NCI-H1694 (cell line): ENCODE results near the gene CD8B.
"Not testable (repeated sequence)": the region's sequence is repeated elsewhere in the genome, so short reads cannot be mapped to it uniquely, and the experiment has no call there.

Experiments used
- DNase-seq: peaks from one replicate; lab custom pipeline; 2025; lab: John Stamatoyannopoulos, UW

The CD8B gene

DNA sequence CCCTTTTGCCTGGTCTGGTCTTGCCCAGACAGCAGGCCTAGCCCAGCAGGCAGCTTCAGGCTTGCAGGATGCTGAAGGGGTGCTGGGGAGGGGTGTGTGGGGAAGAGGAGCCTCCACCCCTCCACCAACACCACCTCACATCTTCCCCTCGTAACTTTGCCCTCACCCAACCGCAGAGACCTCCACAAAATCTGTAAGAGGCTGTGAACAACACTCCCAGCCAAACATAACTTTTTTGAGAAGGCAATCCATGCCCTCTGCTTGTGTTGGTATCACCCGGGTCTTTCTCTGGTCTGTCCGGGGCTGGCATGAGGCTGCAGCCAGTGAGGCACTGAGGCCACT, 26.2 kb downstream of the CD8B start:
- not testable (repeated sequence) for DNase-seq

DNA sequence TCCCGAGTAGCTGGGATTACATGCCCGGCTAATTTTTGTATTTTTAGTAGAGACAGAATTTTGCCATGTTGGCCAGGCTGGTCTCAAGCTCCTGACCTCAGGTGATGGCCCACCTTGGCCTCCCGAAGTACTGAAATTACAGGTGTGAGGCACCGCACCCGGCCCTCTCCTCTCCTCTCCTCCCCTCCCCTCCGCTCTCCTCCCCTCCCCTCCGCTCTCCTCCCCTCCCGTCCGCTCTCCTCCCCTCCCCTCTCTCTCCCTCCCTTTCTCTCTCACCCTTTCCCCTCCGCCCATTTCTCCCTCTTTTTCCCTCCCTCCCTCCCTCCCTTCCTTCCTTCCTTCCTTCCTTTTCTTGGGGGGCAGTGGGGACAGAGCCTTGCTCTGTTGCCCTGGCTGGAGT, 28.4 kb downstream of the CD8B start:
- no peak for DNase-seq

DNA sequence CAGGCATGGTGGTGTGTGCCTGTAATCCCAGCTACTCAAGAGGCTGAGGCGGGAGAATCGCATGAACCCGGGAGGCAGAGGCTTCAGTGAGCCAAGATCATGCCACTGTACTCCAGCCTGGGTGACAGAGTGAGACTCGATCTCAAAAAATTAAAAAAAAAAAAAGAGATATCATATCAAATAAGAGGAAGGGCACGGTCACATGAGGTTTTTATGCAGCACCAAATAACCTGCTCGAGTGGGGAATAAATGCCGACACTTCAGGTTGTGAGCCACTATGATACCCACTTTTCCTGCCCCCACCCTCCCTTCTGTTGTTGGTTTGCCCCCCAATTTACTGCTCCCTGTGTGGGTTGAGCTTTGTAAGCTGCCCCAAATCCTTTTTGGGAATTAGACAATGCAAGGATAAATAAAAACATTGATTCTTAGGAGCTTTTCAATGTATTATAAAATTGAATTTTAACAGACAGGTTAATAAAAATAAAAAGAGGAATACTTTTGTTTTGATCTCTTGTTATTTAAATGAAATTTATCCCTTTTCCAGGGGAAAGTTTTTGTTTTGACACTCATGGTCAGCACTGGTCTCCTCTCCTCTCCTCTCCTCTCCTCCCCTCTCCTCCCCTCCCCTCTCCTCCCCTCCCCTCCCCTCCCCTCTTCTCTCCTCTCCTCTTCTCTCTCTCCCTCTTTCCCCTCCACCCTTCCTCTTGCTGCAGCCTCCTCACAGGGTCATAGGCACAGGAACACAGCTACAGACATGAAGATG, 29.2 kb downstream of the CD8B start:
- DNase-seq = no peak

DNA sequence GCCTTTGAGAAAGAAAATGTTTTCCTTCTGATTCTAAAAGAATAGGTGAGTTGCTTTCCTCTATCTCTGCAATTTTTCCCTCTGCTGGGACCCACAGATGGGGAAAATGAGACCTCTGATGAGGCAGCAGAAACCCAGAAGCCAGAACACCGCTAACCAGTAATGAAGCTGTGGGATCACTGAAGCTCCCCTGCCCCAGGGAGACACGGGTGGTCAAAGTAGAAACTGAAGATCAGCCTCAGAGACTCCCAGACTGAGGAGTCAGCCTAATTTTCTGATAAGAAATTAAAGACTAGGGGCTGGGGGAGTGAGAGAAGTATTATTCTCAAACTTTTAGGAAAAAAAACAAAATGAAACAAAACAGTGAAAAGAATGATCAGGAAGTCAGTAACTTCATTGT, 30.1 kb downstream of the CD8B start:
- DNase-seq = no peak

DNA sequence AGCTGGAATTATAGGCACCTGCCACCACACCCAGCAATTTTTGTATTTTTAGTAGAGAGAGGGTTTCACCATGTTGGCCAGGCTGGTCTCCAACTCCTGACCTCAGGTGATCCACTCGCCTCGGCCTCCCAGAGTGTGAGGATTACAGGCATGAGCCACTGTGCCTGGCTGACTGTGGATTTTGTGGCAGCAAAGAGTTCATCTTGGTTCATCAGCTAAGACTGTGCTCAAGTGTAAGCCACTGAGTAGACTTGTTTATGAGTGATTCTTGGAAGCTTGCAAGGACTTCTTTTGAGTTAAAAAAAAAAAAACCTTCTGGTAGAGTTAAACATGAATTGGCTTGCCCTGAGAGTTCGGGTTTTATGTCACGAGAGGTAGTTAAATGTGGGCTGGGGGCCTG, 34.7 kb downstream of the CD8B start:
- DNase-seq = no peak

DNA sequence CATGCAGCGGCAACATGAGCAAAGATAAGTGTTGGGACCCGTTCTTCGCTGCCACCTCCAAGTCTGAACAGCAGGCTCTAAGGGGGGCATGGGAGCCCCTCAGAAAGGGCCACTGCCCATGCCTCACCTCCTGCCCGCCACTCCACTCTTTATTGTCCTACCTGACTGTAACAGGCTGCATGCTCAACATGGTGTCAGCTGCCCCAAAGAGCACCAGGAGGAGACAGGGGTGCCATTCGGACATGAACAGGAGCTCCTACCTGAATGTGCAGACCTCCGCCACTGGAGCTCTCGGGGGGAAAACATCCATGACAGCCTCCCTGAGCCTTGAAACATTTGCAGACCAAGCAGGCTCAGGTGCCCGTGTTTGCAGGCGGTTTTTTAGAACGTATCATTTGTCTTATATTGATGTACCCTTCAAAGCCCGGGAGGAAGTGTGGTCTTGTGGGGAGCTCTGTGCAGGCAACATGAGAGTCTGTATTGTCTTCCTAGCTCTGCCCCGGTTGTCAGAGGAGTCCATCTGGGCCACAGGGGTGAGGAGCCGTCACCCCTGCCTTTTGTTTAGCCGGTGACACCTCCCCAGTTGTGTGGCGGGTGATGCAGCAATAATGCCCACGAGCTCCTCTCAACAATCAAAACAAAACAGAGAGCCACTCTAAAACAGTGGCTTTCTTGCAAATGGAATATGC, 35.8 kb downstream of the CD8B start:
- no peak for DNase-seq

DNA sequence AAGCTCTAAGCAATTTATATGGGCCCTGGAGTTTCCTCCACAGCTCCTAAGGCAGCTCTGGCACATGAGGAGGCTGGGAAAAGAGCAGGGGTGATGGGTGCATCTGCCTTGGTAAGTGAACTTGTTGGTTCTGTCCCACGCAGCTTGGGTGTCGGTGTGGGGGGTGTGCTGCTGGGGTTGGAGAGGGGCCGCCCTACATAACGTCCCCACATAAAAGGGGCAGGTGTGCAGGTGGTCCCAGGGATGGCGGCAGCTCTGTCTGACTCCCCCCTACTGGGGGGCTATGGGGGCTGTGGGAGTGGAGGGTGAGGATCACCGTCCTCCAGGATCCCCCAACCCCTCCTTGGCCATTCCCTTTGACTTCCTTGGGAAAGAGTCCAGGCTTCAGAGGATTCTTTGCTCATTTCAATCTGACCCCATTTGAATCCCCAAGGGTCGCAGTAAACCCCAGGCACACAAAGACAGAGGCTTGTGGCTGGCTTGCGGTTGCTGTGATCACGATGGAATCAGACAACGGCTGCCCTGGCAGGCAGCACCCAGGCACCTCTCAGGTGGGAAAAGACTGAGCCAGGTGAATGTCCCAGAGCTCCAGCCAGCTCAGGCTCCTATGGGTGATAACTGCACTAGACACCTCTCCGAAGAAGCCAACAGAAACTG, 36.5 kb downstream of the CD8B start:
- DNase-seq = no peak

DNA sequence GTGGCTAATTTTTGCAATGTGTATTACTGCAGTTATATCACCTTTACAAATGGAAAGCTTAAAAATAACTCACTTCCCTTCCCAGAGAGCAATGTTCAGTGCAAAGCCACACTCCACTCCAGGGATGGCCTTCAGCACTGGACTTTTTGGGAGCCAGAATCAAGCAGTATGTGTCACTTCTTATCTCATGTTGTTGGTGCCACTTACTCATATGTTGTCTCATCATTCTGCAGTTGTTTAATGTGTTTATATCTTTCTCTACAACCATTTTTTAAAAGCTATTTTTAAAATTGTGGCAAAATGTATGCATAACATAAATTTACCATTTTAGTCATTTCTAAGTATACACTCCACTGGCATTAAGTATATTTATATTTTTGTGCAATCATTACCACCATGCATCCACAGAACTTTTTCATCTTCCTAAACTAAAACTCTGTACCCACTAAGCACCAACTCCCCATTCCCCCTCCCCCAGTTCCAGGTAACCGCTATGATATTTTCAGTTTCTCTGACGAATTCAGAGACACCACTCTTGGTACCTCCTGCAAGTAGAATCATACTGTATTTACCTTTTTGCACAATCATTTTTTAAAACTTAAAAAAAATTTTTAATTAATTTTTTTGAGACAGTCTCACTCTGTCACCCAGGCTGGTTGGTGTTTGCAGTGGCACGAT, 38.9 kb downstream of the CD8B start:
- no peak for DNase-seq

DNA sequence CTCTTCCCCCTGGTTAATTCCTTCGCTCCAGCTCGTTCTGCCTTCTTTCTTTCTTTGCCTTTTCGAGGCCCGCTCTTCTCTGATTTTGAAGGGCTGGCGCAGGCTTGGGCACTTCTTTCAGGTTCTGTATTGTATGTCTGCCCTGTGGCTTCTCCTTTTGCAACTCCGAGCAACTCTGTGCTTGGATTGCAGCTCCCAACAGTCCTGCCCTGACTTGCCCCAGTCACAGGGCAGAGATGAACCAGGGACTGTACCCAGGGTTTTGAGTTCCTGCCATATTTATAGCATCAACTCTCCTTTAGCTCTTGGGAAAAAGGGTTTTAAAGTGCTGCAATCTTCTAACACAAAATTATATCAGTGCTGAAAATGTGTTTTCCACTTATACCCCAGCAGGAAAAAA, 39.8 kb downstream of the CD8B start:
- DNase-seq = no peak

DNA sequence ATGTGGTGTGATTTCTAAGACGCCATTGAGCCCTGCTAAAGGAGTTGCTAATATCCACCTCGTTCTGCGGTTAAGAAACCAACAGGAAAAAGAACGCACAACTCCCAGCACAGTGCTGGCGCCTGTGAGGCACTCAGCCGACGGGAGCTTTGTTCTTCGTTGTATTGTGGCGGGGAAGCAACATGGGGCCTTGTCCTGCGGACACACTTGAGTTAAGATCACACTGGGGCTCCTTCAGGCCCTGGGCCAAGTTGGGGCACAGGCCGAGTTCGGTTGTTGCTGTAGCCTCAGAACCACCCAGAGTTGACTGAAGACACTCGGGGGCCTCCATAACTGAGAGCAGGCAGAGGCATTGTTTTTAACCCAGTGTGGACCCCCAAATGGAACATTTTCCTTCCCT, 40.4 kb downstream of the CD8B start:
- no peak for DNase-seq

DNA sequence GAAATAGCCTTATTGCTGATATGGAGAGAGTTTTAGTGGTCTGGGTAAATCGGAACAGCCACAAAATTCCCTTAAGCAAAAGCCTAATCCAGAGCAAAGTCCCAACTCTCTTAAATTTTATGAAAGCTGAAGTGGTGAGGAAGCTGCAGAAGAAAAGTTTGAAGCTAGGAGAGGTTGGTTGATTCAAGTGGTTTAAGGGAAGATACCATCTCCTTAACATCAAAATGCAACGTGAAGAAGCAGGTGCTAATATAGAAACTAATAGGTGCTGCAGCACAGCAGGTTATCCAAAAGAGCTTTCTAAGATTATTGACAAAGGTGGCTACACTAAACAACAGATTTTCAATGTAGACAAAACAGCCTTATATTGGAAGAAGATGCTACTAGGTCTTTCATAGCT, 42.7 kb downstream of the CD8B start:
- DNase-seq = no peak

DNA sequence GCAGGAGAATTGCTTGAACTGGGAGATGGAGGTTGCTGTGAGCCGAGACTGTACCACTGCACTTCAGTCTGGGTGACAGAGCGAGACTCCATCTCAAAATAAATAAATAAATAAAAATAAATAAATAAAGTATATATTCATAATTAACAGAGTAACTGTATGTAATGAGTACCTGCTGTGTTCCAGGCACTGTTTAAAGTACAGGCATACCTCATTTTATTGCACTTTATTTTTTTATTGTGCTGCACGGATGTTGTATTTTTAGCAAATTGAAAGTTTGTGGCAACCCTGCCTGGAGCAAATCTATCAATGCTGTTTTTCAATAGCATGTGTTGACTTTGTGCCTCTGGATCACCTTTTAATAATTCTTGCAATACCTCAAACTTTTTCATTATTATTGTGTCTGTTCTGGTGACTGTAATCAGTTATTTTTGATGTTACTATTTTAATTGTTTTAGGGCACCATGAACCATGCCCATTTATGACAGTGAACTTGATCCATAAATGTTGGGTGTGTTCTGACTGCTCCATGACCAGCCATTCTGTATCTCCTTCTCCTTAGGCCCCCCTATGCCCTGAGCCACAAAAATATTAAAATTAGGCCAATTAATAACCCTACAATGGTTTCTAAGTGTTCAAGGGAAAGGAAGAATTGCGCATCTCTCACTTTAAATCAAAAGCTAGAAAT, 43.4 kb downstream of the CD8B start:
- DNase-seq = no peak

DNA sequence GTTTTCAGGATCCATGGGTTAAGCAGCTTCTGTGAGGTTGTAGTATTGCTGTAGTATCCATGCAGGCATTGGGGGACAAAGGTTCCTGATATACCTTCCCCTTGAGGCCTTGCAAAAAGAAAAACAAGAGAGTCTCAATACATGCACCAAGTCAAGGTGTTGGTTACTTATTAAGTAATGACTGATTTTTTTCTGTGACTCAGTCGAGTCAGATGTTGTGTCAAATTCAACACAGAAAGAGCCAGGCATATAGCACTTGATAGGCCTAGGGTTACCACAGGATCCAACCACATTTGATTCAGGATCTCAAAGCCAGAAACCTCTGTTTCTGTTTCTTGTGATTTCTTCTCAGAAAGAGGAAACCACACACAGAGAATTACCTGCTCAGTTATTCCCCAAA, 46.1 kb downstream of the CD8B start:
- no peak for DNase-seq

DNA sequence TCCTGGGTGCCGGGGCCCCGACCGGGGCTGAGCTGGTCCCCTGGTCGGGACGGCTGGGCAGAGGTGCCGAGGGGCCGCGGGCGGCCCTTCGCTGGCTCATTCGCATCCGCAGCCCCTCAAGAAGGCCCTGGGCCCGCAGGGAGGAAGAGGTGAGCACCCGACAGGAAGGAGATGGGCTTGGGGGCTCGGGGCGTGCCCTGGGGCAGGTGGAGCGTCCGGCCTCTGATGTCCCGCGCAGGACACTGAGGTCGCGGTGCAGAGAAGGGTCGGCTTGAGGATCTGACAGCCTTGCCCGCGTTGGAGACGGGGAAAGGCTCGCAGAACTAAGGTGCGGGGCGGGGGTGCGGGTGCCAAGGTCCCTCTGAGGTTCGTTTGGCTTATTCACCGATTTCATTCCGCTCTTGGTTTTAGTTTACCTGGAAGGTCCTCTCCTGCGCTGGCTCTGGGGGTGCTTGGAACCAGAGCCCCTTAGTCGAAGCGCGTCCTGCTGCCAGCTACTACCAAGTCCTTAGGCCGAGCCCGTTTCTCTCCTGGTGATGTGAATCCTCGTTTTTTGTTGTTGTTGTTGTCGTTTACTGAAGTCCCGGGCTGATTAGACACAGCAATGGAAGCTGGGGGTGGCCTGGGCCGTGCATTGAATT, 52.1 kb downstream of the CD8B start:
- DNase-seq = no peak

DNA sequence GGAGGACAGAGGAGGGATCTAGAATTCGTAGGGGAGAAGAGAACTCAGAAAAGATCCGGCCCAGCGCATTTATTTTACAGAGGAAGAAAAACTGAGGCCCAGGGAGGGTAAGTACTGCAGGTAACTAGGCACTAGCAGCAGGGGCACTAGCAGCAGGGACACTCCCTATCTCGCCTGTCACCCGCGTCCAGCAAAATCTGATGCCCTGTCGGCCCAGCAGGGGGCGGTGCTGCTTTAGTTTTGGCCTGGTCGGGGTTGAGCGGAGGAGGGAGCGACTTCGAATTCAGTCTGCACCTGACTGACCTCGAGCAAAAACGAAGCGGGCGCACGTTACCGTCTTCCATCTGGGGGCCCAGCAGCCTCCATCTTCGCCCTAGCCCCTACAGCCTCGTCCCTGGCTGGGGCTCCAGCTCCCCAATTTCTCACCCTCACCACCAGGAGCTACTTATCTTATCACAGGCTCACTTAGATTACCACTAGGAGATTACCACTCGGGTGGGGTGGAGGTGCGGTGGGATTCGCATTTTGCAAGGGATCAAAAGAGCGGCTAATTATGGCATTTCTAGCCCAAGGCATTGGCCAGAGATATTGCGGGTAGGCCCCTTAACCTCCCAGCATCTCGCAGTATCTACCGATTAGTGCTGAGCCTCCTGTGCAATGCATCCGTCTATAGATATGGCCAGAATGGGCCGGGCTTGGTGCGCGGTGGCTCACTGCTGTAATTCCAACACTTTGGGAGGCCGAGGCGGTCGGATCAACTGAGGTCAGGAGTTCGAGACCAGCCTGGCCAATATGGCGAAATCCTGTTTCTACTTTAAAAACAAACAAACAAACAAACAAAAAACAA, 53.1 kb downstream of the CD8B start:
- peak; percentile 41 for DNase-seq

DNA sequence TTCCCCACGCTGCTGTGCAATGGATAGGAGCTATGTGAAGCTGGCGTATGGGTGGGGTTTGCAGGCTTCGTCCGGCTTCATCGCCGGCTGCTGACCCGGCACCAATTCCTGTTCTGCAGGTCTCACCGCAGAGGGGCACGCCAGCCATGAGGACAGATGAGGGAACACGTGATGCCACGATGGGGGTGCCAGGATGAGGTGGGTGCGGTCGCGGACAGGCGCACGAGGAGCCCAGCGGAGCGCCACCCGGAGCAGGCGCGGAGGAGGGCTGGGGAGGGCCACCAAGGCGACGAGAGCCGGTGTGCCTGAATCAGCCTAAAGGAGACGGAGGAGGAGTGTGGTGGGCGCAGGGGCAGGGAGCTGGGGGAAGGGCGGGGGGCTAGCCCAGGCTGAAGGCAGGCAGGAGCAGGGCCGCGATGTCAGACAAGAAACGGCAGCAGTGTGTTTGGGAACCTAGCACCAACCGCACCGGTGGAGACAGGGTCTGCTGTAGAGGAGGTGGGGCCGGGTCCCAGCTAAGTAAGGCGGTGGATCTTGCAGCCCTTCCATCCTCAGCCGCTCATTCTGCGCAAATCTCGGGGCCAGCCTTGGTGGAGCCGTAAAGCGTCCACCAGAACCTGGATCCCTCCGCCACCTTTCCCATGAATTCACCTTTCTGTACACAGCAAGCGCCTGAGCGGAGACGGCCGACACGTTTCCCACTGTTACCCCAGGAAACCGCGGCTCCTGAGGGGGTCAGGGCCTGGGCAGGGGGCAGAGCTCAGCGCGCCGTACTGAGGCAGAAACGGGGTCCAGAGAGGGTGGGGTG, 54.0 kb downstream of the CD8B start:
- DNase-seq = peak; percentile 23

DNA sequence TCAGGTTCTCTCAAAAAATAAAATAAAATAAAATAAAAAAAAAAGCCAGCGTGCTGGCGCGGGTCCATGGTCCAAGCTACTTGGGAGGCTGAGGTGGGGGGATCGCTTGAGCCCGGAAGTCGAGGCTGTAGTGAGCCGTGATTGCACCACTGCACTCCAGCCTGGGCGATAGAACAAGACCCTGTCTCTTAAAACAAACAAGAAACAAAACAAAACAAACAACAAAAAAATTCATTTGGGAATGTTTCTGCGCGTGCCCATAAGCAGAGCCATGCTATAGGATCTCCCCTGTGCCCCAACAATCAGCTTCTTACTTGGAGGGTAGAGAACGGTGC, 54.6 kb downstream of the CD8B start:
- DNase-seq = no peak

DNA sequence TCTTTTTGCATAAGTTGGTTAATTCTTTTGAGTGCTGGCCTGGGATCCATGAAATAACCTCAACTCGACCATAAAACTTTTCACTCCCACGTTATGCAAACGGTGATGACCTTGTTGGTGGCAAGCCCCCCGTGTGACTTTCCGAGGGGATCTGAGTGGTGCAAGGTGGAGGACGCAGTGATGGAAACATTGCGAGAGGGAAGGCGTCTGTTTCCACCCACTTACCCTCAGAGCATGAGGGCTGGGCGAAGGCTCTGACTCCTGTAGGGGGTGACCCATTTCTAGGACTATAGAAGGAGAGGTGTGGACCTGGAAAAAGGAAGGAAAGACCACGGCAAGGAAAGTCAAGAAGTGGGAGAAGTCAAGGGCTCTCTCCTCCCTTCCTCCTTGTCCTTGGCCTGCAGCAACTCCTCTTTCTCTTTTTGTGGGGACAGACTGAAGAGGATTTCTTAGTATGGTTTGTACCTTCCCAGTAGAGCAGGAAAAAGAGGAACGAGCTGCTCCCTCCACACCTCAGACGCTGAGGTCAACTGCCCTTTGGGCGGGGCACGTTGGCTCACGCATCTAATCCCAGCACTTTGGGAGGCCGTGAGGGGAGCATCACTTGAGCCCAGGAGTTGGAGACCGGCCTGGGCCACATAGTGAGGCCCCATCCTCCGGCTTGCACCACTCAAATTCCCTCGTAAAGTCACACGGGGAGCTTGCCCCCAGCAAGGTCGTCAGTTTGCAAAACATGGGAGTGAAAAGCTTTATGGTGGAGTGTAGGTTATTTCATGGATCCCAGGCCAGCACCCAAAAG, 55.4 kb downstream of the CD8B start:
- no peak for DNase-seq

DNA sequence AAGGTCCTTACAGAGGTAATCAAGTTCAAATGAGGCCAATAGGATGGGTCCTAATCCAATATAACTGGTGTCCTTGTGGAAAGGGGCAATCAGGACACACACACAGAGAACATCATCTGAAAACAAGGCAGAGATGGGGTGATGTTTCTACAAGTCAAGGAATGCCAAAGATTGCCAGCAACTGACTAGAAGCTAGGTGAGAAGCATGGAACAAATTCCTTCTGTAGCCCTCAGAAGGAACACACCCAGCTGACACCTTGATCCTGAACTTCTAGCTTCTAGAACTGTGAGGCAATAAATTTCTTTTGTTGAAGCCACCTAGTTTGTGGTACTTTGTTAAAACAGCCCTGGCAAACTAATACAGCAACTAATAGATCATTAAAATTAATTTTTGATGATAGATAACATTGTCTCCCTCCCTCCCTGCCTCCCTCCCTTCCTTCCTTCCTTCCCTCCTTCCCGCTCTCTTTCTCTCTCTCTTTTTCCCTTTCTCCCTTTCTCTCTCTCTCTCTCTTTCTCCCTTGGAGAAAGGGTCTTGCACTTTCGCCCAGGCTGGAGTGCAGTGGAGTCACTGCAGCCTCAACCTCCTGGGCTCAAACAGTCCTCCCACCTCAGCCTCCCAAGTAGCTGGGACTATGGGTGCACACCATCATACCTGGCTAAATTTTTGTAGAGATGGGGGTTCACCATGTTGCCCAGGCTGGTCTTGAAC, 60.7 kb downstream of the CD8B start:
- DNase-seq = no peak
